ENCODE data around the gene NCCRP1.

Gene NCCRP1

DNA sequence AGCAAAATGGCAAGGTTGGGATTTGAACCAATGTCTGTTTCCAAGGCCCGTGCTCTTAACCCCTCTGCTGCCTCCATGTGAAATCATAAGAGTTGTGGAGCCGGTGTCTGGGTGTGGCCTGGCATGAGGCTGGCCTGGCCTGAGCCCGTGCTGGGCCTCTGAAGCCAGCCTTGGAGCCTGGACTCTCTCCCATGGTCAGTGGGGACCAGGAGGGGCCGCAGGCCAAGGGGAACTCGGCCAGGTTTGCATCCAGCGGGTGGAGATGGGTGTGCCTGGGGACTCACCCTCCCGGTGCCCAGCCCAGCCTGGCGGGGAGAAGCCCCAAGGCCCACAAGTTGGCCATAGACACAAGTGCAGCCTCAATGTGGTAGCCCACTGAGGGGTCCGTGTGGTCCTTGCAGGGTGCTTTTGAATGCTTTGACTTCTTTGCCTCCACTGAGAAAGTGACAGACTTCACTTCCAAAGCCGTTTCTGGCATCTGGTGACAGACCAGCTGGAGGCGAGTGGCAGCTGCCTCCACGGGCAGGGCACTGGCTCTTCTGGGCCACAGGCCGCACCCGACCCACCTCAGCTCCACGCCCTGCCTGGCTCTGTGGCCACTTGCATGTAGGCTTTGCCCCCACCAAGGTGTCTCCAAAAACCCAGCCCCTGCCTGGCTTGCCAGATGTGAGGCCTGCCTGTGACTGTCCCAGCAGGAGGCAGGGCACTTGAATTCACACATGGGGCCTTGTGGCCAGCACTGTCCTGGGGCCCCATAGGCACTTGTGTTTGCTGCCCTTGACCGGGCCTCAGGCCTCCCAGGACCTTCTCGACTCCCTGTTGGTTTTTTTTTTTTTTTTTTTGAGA, 26.2 kb upstream of the NCCRP1 start:
- Mint-ChIP-seq H3K4me3 (no peak overlapping the region), H3K27me3 (no peaks in the 10 kb centered on the region), H3K27ac (no peak overlapping the region), H3K9me3 (no peaks in the 10 kb centered on the region), H3K4me1 (no peaks in the 10 kb centered on the region), H3K36me3 (peaks cover 18 to 26% of the 10 kb centered on the region in 2 donors)
- ATAC-seq (replicated peaks) (no peak), DNase-seq (no peak)

- Mint-ChIP-seq H3K27me3 (no peaks in the 10 kb centered on the region), H3K4me1 (no peaks in the 10 kb centered on the region), H3K4me3 (no peak overlapping the region), H3K36me3 (peaks cover 18 to 32% of the 10 kb centered on the region in 2 donors), H3K9me3 (no peaks in the 10 kb centered on the region), H3K27ac (no peak overlapping the region)
- DNase-seq (no peak), ATAC-seq (replicated peaks) (no peak)
These were observed 25.0 kb upstream of the NCCRP1 start for GRCh38 chr19:39171479-39172465.

DNA sequence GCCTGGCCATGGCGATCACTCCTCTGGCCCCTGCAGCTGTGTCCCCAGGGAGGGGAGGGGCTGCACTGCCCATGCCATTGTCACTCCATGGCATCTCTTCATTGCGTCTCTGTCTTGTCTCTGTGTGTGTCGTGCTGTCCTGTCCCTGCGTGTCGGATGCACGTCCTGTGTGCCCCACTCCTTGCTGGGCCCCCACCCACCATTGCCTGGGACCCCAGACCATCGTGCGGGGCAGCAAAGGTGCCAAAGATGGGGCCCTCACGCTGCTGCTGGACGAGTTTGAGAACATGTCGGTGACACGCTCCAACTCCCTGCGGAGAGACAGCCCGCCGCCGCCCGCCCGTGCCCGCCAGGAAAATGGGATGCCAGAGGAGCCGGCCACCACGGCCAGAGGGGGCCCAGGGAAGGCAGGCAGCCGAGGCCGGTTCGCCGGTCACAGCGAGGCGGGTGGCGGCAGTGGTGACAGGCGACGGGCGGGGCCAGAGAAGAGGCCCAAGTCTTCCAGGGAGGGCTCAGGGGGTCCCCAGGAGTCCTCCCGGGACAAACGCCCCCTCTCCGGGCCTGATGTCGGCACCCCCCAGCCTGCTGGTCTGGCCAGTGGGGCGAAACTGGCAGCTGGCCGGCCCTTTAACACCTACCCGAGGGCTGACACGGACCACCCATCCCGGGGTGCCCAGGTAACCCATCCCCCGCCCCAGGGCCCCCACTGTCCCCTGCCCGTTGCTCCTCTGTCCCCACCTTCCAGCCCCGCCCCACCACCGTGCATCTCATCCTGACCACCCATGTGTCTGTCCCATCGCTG, 23.9 kb upstream of the NCCRP1 start:
- Mint-ChIP-seq H3K27me3 (no peaks in the 10 kb centered on the region), H3K4me3 (no peak overlapping the region), H3K9me3 (no peaks in the 10 kb centered on the region), H3K4me1 (no peaks in the 10 kb centered on the region), H3K27ac (no peak overlapping the region), H3K36me3 (peaks cover 27 to 42% of the 10 kb centered on the region in 2 donors)
- DNase-seq: no peak
- no peak for ATAC-seq (replicated peaks)

DNA sequence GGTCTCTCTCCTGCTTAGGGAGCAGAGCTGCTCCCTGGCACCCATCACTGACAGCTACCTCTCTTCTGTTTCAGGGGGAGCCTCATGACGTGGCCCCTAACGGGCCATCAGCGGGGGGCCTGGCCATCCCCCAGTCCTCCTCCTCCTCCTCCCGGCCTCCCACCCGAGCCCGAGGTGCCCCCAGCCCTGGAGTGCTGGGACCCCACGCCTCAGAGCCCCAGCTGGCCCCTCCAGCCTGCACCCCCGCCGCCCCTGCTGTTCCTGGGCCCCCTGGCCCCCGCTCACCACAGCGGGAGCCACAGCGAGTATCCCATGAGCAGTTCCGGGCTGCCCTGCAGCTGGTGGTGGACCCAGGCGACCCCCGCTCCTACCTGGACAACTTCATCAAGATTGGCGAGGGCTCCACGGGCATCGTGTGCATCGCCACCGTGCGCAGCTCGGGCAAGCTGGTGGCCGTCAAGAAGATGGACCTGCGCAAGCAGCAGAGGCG, 23.2 kb upstream of the NCCRP1 start:
- no peak overlapping the region for H3K27ac Mint-ChIP-seq
- ATAC-seq (replicated peaks) (no peak), DNase-seq (no peak)
- peaks cover 28 to 48% of the 10 kb centered on the region in 2 donors for H3K36me3 Mint-ChIP-seq
- no peaks in the 10 kb centered on the region for H3K9me3 Mint-ChIP-seq
- no peaks in the 10 kb centered on the region for H3K4me1 Mint-ChIP-seq
- H3K27me3 Mint-ChIP-seq: no peaks in the 10 kb centered on the region
- H3K4me3 Mint-ChIP-seq: no peak overlapping the region

DNA sequence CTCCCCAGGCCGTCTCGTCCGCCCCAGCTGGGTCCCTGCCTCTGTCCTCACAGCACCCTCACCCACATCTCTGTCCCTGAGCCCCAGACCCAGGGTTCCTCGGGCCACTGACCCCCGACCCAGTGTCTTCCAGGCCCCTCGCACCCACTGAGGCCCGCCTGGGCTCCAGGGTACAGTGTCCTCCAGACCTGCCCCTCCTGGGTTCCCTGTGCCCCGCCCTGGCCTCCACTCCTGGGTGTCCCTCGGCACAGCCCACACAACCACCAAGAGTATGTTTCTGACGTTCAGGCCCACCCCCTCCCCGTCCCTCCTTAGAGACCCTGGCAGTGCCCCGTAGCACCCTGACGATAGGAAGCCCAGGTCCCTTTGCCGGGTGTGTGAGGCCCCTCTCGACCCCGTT, 22.6 kb upstream of the NCCRP1 start:
- DNase-seq (no peak), ATAC-seq (replicated peaks) (no peak)
- H3K9me3 Mint-ChIP-seq: no peaks in the 10 kb centered on the region
- no peak overlapping the region for H3K4me3 Mint-ChIP-seq
- H3K27ac Mint-ChIP-seq: no peak overlapping the region
- no peaks in the 10 kb centered on the region for H3K4me1 Mint-ChIP-seq
- peaks cover 29 to 47% of the 10 kb centered on the region in 2 donors for H3K36me3 Mint-ChIP-seq
- H3K27me3 Mint-ChIP-seq: no peaks in the 10 kb centered on the region

DNA sequence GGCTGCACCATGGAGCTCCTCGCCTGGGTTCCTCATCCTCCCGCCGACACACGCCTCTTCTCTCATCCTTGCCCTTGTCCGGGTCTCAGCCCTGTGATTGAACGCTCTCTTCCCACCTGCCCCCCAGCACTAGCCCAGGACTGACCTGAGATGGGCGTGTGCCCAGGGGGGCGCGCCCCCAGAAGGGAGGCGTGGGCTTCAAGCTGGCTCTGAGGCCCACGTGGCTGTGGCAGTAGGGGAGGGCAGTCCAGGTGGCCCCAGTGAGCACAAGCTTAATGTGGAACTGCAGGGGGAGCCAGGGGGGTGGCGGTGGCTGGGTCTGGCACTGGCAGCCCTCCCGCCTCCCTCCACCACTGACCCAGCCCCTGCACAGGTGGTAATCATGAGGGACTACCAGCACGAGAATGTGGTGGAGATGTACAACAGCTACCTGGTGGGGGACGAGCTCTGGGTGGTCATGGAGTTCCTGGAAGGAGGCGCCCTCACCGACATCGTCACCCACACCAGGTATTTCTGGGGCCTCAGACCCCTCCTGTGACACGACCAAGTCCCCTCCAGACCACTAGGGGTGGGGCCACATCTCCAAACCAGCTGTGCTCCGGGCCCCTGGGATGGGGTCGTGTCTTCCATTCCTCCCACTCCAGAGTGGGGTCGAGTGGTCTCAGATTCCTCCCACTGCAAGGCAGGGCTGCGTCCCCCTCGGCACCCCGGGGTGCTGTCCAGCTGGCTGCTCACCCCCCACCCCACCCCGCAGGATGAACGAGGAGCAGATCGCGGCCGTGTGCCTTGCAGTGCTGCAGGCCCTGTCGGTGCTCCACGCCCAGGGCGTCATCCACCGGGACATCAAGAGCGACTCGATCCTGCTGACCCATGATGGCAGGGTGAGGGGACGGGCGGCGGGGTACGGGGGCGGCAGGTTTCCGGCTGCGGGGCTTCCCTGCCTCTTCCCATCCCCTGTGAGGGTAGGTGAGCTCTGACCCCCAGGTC, 21.9 kb upstream of the NCCRP1 start:
- Mint-ChIP-seq H3K4me1 (no peaks in the 10 kb centered on the region), H3K36me3 (peaks cover 28 to 43% of the 10 kb centered on the region in 2 donors), H3K27me3 (no peaks in the 10 kb centered on the region), H3K9me3 (no peaks in the 10 kb centered on the region), H3K4me3 (no peak overlapping the region), H3K27ac (no peak overlapping the region)
- DNase-seq (no peak), ATAC-seq (replicated peaks) (no peak)

DNA sequence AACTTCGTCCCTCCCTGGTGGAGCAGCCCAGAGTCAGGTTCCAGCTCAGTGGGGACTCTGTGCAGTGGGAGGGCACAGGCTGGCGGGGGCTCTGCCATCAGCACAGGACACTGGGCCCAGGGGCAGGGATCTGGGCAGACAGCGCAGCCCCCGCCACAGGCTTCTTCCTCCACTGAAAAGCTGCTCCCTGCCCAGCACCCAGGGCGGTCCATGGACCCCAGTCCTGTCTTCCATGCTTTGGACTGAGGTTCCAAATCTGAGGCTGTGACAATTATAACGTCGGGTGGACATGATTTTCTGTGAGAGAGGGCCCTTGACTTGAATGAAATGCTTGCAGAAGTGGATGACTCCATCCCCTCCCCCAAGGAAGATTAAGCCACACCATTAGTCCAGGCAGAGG, 21.2 kb upstream of the NCCRP1 start:
- no peak for ATAC-seq (replicated peaks)
- no peak overlapping the region for H3K4me3 Mint-ChIP-seq
- H3K36me3 Mint-ChIP-seq: peaks cover 28 to 40% of the 10 kb centered on the region in 2 donors
- H3K27me3 Mint-ChIP-seq: no peaks in the 10 kb centered on the region
- H3K27ac Mint-ChIP-seq: no peak overlapping the region
- no peaks in the 10 kb centered on the region for H3K9me3 Mint-ChIP-seq
- DNase-seq: no peak
- H3K4me1 Mint-ChIP-seq: no peaks in the 10 kb centered on the region

- peaks cover 25 to 40% of the 10 kb centered on the region in 2 donors for H3K36me3 Mint-ChIP-seq
- H3K4me1 Mint-ChIP-seq: no peaks in the 10 kb centered on the region
- H3K27me3 Mint-ChIP-seq: no peaks in the 10 kb centered on the region
- no peak for DNase-seq
- peak overlapping the region; percentile 68 for H3K27ac Mint-ChIP-seq
- H3K9me3 Mint-ChIP-seq: no peaks in the 10 kb centered on the region
- no peak for ATAC-seq (replicated peaks)
- no peak overlapping the region for H3K4me3 Mint-ChIP-seq
These were observed 19.6 kb upstream of the NCCRP1 start for GRCh38 chr19:39177110-39177699.

GRCh38 chr19:39177736-39178135, 19.0 kb upstream of the NCCRP1 start:
- H3K4me1 Mint-ChIP-seq: no peaks in the 10 kb centered on the region
- H3K9me3 Mint-ChIP-seq: no peaks in the 10 kb centered on the region
- H3K36me3 Mint-ChIP-seq: peaks cover 24 to 41% of the 10 kb centered on the region in 2 donors
- ATAC-seq (replicated peaks): no peak
- no peak for DNase-seq
- H3K27ac Mint-ChIP-seq: no peak overlapping the region
- H3K27me3 Mint-ChIP-seq: no peaks in the 10 kb centered on the region
- H3K4me3 Mint-ChIP-seq: no peak overlapping the region

DNA sequence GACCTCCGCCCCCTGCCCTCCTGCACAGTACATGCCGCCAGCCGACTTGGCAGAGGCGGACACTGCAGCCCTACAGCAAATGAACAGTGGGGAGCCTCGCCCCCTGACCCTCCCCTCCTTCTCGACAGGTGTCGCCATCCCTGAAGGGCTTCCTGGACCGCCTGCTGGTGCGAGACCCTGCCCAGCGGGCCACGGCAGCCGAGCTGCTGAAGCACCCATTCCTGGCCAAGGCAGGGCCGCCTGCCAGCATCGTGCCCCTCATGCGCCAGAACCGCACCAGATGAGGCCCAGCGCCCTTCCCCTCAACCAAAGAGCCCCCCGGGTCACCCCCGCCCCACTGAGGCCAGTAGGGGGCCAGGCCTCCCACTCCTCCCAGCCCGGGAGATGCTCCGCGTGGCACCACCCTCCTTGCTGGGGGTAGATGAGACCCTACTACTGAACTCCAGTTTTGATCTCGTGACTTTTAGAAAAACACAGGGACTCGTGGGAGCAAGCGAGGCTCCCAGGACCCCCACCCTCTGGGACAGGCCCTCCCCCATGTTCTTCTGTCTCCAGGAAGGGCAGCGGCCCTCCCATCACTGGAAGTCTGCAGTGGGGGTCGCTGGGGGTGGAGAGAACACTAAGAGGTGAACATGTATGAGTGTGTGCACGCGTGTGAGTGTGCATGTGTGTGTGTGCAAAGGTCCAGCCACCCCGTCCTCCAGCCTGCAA, 18.3 kb upstream of the NCCRP1 start:
- no peaks in the 10 kb centered on the region for H3K27me3 Mint-ChIP-seq
- no peaks in the 10 kb centered on the region for H3K4me1 Mint-ChIP-seq
- ATAC-seq (replicated peaks) (no peak), DNase-seq (no peak)
- H3K27ac Mint-ChIP-seq: no peak overlapping the region
- H3K9me3 Mint-ChIP-seq: no peaks in the 10 kb centered on the region
- no peak overlapping the region for H3K4me3 Mint-ChIP-seq
- H3K36me3 Mint-ChIP-seq: peaks cover 21 to 45% of the 10 kb centered on the region in 2 donors

DNA sequence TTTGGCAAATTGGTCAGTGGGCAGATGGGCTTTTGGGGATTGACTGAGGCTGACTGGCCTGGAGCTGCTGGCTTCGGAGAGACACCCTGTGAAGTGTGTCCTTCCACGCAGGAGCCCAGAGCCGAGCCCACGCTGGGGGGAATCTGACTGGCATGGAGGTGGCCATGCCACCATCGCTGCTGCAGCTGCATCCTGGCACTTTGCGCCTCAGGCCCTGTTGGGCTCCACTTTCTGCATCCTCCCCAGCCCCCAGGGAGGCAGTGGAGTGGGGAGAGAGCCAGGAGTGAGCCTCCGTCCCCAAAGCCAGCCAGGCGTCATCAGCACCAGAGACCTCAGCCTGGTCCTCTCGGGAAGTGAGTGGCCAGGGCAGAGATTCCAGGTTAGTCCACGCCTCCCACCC, 17.0 kb upstream of the NCCRP1 start:
- H3K4me1 Mint-ChIP-seq: no peaks in the 10 kb centered on the region
- no peak for ATAC-seq (replicated peaks)
- DNase-seq: no peak
- no peak overlapping the region for H3K4me3 Mint-ChIP-seq
- no peaks in the 10 kb centered on the region for H3K27me3 Mint-ChIP-seq
- H3K9me3 Mint-ChIP-seq: no peaks in the 10 kb centered on the region
- H3K27ac Mint-ChIP-seq: no peak overlapping the region
- peaks cover 18 to 36% of the 10 kb centered on the region in 2 donors for H3K36me3 Mint-ChIP-seq

DNA sequence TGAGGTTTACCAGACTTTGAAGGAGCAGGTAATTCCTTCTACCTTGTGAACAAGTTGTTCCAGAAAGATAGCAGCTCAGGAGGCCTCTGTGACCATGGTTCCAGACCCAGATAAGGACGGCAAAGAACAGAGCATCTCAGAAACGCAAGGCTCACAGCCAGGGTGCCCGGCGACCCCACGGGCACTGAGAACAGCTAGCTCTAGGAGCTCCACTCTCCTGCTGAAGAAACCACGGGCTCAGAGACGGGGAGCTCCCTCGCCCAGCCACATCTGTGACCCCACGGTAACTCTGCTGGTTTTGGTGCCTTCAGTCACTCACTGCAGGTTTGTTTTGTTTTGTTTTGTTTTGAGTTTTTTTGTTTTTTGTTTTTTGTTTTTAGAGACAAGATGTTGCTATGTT, 16.0 kb upstream of the NCCRP1 start:
- H3K27me3 Mint-ChIP-seq: no peaks in the 10 kb centered on the region
- ATAC-seq (replicated peaks) (no peak), DNase-seq (no peak)
- peaks cover 18 to 34% of the 10 kb centered on the region in 2 donors for H3K36me3 Mint-ChIP-seq
- H3K4me3 Mint-ChIP-seq: no peak overlapping the region
- H3K27ac Mint-ChIP-seq: no peak overlapping the region
- H3K9me3 Mint-ChIP-seq: no peaks in the 10 kb centered on the region
- no peaks in the 10 kb centered on the region for H3K4me1 Mint-ChIP-seq
